Endothelial cell of hepatic sinusoid (primary cell): ENCODE data around the gene SLC47A1.

ENCODE experiments used
- in situ Hi-C: cut with HindIII; loops from 2 replicates; pipeline ENCODE4 v1.10.0; 2017; ENCODE audit warnings: low sequenced_read_pairs

The SLC47A1 gene

DNA sequence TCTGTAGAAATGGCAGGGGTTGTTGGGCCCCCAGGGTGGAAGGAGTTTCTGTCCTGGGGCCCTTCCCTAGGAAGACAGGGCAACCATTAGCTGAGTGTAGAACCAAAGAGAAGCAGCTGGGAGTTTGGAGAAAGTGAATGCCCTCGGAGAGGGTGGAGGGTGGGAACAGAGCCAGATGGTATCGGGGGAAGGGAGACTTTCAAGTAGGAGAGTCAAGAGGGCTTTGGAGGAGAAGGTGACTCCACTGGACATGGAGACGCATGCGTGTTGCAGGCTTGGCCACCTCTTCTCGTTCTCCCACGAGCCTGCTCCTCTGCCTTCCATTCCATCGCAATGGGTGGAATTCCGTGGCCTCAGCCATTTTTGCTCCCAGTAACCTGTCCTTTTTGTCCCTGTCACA, 19.4 kb downstream of the SLC47A1 start:
- in situ Hi-C loops = no loop called here

DNA sequence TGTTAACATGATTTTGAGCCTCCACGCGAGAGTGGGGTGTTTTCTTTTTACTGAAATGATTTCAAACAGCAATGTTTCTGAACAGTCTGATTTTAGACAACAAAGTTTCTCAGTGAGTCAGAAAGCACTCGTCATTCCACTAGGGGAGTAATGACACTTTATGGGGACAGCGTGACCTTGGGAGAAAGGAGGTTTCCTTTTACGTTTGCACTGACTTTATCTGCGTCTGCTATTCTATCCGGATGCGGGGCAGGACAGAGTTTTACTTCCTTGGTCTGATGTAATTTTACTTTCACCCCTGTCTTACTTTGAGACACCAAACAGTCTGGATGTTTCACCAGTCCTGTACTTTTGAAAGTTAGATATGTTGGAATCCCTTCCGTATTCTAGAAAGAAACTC, 20.7 kb downstream of the SLC47A1 start:
- in situ Hi-C loops = no loop called here

DNA sequence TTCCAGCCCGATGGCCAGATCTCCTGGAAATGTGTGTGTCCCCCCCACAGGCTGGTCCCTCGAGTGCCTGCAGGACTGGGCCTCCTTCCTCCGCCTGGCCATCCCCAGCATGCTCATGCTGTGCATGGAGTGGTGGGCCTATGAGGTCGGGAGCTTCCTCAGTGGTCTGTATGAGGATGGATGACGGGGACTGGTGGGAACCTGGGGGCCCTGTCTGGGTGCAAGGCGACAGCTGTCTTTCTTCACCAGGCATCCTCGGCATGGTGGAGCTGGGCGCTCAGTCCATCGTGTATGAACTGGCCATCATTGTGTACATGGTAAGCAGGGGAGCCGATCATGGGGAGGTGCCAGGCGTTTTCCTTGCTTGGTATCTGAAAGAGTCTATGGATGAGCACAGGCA, 22.1 kb downstream of the SLC47A1 start:
- in situ Hi-C loops = no loop called here

DNA sequence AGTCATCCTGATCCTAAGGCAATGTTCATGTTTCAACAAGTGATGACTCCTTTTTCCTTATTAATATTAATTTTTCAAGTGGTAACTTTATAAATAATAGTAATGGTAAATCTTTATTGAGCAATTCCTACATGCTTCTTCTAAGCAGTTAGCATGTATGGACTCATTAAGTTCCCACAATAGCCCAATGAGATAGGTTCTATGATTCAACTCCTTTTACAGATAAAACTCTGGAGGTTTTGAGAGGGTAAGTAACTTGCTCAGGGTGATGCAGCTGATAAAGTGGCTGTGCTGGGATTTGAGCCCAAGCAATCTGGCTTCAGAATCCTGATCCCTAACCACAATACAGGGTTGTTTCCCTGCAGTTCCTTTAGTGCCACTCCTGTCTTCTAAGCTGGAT, 25.3 kb downstream of the SLC47A1 start:
- in situ Hi-C loops = no loop called here

DNA sequence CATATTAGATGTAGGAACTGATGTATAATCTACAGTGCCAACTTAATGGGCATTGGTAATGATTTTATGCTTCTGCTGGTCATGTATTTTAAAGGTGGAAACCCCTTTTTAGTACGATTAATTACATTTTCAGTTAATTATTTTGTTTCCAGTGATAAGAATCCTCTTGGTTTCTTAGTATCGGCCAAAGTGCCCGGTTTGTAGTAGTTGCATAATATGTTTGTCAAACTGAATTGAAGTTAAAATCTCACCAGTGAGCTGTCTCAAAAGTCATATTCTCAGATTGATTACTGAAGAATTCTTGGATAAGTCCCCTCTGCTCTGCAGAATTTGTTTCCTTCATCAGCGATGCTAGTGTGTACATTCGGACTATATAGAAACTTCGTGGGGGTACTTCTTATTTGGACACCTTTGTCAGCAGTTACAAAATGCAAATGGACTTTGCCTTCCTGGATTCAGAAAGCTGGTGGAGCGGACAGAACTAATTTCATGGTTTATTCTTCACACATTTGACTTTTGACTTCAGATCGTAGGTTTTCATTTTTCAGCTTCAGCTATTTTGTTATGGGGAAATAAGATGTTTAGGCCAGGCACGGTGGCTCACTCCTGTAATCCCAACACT, 28.2 kb downstream of the SLC47A1 start:
- in situ Hi-C loops = no loop called here

DNA sequence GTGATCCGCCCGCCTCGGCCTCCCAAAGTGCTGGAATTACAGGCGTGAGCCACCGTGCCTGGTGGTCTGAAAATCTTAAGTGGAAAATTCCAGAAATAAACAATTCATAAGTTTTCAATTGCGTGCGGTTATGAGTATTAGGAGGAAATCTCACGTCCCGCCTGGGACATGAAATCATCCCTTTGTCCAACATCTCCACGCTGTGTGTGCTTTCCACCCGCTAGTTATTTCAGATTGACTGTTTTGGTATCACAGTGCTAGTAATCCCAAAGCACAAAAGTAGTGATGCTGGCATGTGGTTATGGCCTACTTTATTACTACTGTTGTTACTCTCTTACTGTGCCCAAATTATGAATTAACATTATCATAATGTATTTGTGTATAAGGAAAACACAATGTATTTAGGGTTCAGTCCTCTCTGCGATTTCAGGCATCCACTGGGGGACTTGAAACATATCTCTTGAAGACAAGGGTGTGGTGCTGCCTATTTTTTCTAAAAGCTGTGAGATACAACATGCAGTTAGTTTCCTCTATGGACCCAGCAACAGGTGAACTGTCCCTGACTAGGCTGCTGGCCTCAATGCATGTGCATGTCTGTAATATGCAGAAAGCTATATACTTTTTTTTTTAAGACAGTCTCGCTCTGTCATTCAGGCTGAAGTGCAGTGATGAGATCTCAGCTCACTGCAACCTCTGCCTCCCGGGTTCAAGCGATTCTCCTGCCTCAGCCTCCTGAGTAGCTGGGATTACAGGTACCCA, 32.3 kb downstream of the SLC47A1 start:
- in situ Hi-C loops = no loop called here

DNA sequence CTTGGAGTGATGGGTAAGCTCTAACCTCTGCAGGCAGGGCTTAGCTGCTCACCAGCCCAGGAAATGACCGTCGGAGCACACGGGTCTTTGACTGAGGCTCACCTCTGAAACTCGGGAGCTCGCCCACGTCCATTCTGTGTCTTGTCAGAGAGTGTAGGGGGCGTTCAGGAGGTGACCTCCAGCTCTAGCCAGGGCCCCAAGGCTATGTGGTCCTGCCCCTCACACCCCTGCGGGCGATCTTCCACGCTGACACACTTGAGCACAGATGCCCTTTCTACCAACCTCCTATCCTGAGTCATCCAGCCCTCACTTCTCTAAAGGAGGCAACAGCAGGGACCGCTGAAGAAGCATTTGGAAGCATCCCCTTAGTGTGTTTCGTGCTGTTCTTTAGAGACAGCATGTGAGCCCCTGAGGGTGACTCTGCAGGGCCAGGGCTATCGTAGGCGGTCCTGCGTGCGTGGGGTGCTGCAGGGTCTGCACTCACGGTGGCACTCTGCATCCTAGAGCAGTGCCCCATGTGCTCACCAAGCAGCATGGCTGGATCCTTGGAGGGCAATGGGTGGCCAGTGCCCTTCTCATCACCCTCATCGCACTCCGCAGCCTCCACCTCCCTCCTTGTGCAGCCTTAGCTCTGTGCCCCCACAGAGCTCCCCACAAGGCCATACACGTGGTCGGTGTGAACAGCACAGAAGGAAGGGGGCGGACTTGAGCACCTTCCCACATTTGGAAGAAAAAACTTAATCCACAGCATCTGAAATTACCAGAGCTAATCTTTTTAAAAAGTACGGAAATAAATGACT, 33.8 kb downstream of the SLC47A1 start:
- in situ Hi-C loops = no loop called here

DNA sequence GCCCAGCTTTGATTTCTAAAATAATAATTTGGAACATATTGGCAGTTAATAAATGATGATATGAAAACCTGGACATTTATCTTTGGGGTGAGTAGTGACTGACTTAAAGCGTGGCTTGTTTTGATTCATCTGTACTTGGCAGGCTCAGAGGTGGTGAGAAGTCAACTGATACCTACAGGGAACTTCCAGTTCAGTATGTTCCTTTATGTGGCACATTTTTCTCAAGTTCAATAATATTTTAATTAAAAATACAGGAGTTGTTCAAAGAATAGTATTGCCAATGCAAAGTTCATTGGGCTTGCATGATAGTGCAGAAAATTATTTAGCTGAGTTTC, 34.3 kb downstream of the SLC47A1 start:
- in situ Hi-C loops = no loop called here

DNA sequence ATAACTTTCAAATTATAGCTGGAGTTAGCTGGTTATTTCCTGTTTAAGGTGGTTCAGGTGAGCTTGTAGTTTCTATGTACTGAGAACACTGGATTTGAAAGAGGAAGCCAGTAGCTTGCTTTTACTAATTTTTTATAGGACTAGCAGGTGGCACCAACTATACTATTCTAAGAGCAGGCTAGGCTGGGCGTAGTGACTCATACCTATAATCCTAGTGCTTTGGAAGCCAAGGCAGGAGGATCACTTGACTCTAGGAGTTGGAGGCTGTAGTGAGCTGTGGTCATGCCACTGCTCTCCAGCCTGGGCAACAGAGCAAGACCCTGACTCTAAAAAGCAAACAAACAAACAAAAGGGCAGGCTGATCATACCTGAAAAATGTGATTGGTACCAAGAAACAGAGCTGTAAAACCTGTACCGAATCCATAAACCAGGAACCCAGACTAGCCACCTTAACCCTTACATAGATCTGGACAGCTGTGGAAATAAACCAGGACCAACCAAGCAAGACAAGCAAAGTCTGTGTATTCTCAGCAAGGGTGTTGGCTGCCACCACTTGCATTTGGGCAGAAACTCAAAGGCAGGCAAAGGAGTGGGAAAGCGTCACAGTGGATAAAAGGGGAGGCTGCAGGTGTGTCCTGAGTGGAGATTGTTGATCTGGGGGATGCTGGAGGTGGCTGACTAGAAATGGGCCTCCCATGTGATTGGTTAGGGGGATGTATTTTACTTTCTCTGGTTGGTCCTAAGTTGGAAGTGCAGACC, 36.3 kb downstream of the SLC47A1 start:
- in situ Hi-C loops = no loop called here

DNA sequence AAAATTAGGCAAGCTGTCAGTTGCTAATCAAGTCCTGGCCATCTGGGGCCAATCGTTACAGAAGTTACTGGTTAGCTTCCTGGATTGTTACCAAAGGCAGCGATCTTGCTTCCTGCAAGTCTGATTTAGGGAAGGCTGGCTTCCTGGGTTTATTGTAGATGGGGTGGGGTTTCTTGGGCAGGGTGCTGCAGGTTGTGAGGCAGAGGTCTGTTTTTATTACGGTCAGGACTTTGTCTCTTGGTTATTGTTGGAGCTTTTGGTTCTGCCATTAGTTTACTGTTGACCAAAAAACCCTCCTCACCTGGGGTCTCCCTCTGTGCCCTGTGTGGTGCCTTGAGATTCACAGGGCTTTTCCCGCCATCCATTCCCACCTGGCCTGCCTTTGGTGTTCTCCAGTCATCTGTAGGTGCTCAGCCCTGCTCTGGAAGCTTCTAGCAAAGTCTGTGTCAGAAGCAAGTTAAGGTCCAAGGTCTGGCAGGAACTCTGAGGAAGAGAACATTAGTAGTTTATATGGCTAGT, 36.9 kb downstream of the SLC47A1 start:
- in situ Hi-C loops = no loop called here

DNA sequence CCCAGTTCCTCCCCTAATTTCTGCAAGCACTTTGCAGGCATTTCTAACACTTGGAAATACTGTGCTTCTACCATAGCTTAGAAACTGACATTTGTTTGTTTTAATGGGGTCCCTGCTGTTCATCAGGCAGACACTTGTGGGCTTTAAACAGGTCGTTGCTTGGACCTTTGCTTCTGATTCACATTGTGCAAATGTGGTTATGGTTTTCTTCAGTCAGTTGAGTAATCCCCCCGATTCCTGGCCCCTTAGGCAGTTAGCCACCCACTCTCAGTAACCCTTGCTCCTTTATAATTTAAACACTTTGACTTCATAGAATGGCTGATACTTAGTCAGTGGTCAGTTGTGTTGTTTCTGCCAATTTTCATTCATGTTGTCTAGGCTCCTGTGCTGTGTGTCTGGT, 39.4 kb downstream of the SLC47A1 start:
- in situ Hi-C loops = no loop called here

DNA sequence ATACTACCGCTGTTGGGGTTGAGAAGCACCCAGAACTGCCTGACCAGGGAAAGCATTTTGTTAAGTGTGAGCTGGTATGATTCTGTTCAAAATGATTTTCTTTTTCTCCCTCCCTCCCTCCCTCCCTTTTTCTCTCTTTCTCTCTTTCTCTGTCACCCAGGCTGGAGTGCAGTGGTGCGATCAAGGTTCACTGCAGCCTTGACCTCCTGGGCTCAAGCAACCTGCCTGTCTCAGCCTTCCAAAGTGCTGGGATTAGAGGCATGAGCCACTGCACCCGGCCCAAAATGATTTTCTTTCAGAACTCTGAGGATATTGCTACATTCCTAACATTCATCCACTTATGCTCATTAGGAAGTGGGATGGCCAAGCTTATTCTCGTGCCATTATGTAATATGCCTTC, 41.3 kb downstream of the SLC47A1 start:
- in situ Hi-C loops = no loop called here

DNA sequence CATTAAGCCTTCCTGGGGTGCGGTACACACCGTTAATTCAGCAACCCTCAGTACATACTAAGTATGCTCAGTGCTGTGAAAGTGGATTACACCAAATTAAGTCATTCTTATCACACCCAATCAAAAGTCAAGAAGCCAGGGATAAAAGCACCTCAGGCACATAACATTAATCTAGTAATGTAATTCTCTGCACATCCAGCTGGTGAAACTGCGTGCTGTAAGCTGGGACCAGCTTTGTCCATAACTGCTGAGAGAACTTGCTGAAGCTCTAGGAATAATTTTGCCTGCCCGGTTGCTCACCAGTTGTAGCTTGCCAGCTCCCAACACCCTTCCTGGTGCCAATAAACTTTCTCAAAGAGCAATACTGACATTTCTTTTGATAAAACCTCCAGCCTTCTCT, 44.9 kb downstream of the SLC47A1 start:
- in situ Hi-C loops = no loop called here

DNA sequence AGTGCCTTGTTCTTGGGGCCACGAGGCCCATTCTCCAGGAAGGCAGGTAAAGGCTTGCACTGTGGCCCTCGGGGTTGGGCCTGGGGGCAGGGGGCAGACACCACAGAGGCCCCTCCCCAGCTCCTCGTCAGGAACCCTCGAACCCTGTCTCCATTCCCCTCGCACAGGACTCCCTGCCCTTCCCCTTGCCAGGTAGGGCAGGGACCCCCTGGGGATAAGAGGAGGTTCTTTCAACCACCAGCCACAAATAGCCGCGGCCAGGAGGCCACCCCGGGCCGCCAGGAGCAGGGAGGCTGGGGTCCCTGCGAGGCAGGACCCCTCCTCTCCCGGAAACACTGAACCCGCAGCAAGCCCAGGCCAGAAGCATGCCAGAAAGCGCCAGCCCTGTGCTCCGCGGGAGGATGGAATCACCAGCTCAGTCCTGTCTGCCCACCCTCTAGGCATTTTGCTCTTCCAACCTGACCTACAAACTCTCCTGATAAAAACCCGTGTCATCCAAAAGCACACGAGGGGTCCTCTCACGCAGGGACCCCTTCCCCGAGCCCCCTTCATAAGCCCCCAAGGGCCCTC, 45.6 kb downstream of the SLC47A1 start:
- in situ Hi-C loops = no loop called here

DNA sequence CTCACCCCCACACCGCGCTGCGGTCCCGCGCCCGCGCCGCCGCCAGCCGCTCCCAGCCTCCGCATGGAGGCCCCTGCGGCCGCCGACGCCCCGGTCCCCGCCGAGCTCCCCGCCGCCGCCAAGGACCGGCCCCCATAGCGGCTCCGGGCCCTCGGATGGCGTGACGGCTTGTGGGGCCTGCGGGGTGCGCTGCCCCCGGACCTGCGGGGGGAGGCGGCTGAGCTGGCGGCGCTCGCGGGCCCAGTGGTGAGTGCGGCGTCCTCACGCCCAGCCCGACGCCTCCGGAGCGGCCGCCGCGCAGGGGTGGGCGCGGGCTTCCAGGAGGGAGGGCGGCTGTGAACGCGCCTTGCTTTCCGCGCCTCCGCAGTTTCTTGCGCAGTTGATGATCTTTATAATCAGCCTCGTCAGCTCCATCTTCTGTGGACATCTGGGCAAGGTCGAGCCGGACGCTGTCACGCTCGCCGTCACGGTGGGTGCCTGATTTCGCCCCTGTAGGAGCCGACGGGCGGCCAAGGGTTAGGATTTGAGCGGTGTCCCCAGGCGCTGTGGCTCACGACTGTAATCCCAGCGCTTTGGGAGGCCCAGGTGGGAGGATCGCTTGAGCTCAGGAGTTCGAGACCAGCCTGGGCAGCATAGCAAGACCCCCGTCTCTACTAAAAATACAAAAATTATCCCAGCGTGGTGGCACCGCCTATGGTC, 46.4 kb downstream of the SLC47A1 start:
- in situ Hi-C loops = loop anchor here (5.0 kb wide), 1 partner anchor 37 kb away; no protein-coding TSS in a partner anchor

DNA sequence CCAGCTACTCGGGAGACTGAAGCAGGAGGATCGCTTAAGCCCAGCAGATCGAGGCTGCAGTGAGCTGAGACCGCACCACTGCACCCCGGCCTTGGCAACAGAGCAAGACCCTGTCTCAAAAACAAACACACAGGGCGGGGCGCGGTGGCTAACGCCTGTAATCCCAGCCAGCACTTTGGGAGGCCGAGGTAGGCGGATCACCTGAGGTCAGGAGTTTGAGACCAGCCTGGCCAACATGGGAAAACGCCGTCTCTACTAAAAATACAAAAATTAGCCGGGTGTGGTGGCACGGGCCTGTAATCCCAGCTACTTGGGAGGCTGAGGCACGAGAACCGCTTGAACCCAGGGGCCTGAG, 46.9 kb downstream of the SLC47A1 start:
- in situ Hi-C loops = loop anchor here (5.0 kb wide), 1 partner anchor 37 kb away; no protein-coding TSS in a partner anchor

DNA sequence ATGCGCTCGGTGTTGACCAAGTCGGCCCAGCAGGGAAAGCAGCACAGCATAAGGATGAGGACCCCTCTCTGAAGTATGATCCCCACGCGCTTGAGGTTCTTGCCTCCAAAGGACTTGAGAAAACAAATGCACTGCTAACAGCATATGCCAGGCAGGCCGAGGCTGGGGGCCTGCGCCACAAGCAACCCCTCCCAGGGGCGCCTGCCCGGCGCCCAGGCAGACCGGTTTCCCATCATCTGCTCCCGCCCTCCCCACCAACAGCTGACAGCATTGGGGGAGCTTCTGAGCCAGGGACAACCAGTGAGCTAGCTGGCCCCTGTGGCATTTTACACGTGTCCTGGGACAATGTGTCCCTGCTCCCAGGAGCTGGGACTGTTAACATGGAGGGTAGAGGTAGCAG, 48.5 kb downstream of the SLC47A1 start:
- in situ Hi-C loops = loop anchor here (5.0 kb wide), 1 partner anchor 35 kb away; no protein-coding TSS in a partner anchor

DNA sequence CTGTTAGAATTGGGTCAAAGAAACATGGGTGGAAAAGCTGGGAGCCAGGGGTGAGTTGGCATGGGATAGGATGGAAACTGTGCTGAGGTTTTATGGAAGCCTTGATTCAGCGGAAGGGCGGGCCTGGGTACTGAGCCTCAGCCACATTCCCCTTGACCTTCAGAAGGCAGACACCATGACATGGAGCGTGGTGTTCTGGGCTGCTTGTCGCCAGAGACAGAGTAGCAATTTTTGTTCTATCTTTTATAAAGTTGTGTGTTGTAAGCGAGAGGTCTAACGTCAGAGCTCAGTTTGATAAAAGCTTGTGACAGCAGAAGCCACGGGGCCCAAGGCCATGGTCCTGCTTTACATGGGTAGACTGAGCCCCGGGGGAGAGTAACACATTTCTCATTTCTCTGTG, 50.2 kb downstream of the SLC47A1 start:
- in situ Hi-C loops = loop anchor here (5.0 kb wide), 1 partner anchor 33 kb away; no protein-coding TSS in a partner anchor

DNA sequence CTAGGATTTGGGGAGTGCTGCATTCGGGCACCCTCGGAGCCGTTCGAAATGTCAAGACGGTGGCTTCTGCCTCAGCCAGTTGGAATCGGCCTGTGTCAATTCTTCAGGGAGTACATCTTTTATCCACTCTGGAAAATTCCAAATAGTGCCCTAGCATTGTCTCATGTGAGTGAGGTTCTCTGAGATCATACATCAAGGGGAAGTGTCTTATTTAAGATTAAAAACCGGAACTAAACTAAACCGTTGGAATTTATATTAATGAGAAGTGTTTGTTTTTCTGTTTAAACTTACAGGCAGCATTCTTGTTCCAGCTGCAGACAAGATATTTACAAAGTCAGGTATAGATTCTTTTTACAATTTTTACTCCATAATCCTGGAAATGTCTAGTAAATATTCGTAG, 56.8 kb downstream of the SLC47A1 start:
- in situ Hi-C loops = loop anchor here (5.0 kb wide), 1 partner anchor 73 kb away; no protein-coding TSS in a partner anchor
